Frontal cortex (tissue), 4 donors: ENCODE data around the gene TRIM10. TPM values are rescaled to one million over a fixed set of nuclear protein-coding genes. Genes with fewer than 3 reads are reported as not detected.
"Not testable (repeated sequence)": the region's sequence is repeated elsewhere in the genome, so short reads cannot be mapped to it uniquely, and the experiment has no call there.

ENCODE experiments used
- DNase-seq, 2 donors: peaks; one replicate each; pipeline ENCODE4 v3.0.0; 2012; ENCODE audit warnings: low spot score in 2 of 2
- FAIRE-seq: peaks from 2 replicates; lab custom pipeline; 2012; peaks lifted over from hg19 to GRCh38; lab: Jason Lieb, UNC
- total RNA-seq: library from RNA; depleted of rRNA; stranded (reverse); fragments of >200 nt; gene quantifications from one replicate; pipeline ENCODE4 v1.2.3, GENCODE V29; 2014
- donor health status: control.
- donor health status: control.
- donor health status: control.

Gene TRIM10
- total RNA-seq, 1 donor from 2014 or later: under 0.01 TPM

GRCh38 chr6:30155520-30156261 lies 5.3 kb downstream of the TRIM10 start:
- DNase-seq (no peak), FAIRE-seq (no peak)

GRCh38 chr6:30154709-30155519 lies 6.1 kb downstream of the TRIM10 start:
- FAIRE-seq (no peak), DNase-seq (no peak)

- DNase-seq (no peak), FAIRE-seq (no peak)
These were observed 7.0 kb downstream of the TRIM10 start for GRCh38 chr6:30154061-30154460.

GRCh38 chr6:30152910-30153610 lies 8.0 kb downstream of the TRIM10 start:
- no peak for FAIRE-seq
- no peak for DNase-seq

GRCh38 chr6:30152016-30152673 lies 8.9 kb downstream of the TRIM10 start:
- no peak for DNase-seq
- no peak for FAIRE-seq

DNA sequence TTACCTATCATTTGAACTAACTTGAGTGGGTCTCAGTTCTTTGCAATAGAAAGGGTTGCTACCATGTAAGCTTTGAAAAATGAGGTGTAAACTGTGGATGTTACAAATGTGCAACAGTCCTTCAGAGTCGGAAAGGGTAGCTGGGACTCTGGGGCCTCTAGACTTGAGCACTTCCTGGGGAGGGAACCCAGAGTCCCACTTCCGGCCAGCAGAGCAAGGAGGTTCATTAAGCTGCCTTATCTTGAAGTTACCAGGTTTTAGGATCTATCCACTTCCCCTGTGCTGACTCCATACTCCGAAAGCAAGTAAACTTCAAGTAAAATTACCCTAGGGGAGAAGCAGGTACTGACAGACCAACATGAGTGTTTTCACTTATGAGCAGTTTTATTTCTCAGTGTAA lies 9.4 kb downstream of the TRIM10 start:
- DNase-seq: no peak
- FAIRE-seq: no peak

DNA sequence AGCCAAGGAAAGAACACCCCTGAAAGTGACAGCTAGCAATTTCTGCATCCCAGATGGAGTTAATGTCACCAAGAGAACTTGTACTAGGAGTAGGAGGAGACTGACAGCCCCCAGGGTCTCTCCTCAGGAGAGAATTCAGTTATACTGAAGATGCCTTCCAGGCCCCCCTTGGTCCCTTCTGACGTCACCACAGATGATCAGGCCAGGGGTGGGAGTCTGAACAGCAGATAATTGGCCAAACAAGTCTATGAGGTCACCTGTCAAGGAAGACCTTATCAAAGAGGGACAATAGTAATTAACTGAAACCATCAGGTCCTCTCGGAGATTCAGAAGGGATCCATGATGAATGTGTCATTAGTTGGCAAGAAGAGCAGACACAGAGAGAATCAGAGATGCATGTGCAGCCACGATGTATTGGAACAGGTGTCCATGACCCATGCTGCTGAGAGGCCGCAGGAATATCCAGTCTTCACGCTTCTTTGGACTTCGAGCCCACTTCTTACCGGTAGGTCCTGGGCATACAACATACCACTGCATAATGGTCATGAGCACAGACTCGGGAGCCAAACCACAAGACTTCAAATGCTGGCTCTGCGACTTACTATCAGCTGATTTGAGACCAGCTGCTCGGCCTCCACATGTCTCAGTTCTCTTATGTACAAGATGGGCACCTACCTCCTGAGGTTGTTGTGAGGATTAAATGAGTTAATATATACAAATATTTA lies 10.2 kb downstream of the TRIM10 start:
- FAIRE-seq: no peak

GRCh38 chr6:30149858-30150550 lies 11.0 kb downstream of the TRIM10 start:
- no peak for FAIRE-seq
- DNase-seq: no peak

More for the DNA sequence above, 10.2 kb downstream of the TRIM10 start:
- no peak for DNase-seq

GRCh38 chr6:30149234-30149633 lies 11.8 kb downstream of the TRIM10 start:
- no peak for FAIRE-seq
- DNase-seq: no peak

DNA sequence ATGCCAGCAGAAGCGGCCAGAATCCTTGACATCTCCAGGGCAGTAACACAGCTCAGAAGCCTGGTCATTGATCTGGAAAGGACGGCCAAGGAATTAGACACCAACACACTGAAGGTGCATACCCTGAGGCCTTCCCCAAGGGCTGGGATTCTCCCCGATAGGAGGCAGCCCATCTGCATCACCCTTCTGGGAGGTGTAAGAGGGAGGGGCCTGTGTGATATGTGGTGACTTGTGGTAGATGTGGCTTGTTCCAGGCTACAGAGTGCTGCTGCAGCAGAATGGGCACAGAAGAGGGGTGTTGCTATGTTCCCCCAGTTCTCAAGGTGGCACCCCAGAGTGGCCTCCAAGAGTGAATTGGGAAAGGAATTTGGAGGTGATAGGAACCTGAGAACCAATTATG lies 13.9 kb downstream of the TRIM10 start:
- no peak for FAIRE-seq

DNA sequence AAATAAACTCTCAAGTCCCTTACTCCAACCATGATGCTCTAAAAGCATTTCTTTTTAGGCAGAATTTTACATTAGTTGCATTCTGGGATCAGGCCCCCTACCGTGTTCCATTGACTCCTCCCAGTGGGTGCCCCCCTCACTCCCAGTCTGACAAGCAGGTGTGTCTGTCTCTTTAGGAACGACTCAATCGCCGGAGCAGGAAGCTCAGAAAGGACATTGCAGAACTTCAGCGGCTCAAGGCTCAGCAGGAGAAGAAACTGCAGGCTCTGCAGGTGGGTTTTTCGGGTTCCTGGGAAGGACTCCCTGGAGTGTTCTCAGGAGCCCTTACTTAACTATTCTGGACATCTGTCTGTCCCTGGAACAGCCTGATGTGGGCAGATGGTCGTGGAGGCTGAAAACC lies 15.2 kb downstream of the TRIM10 start:
- no peak for DNase-seq
- no peak for FAIRE-seq

More for the DNA sequence above, 13.9 kb downstream of the TRIM10 start:
- DNase-seq: no peak

DNA sequence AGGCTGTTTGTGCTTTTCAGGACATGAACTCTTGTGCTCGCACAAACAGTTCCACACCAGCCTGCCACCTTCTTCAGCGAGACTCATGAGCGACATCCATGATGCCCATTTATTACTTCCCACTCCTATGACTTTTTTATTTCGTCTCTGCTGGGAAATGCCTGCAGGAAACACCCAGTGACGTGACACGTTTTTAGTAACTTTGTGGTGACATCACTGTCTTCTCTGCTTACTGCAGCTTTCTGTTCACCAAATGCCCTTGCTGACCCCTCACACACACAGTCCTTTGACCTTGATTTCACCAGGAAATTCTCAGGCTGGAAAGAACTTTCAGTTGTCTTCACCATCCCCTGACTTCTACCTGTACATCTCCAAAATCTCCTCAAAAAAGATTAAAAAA lies 16.2 kb downstream of the TRIM10 start:
- FAIRE-seq (no peak), DNase-seq (no peak)

DNA sequence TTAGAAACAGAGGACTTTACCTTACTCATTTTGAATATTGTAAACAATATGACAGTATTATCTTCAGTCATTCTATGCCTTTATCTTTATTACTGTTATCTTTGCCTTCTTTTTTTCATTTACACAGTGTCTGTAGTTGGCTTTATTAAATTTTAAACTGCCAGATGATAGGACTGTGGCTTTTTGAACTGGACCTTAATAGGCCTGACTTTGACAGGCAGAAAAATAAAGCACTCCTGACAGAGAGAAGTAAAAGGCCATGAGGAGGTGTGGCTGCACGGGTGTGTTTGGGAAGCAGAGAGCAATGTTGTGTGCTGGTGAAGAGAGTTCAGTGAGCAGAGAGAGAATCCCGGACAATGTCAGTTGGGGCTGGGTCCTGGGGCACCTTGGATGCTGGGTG lies 17.2 kb downstream of the TRIM10 start:
- FAIRE-seq (no peak), DNase-seq (no peak)

- DNase-seq: no peak
These were observed 18.3 kb downstream of the TRIM10 start for GRCh38 chr6:30142665-30143064.

DNA sequence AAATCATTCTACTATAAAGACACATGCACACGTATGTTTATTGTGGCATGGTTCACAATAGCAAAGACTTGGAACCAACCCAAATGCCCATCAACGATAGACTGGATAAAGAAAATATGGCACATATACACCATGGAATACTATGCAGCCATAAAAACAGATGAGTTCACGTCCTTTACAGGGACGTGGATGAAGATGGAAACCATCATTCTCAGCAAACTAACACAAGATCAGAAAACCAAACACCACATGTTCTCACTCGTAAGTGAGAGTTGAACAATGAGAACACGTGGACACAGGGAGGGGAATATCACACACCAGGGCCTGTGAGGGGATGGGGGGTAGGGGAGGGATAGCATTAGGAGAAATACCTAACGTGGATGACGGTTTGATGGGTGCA lies 20.8 kb downstream of the TRIM10 start:
- not testable (repeated sequence) for FAIRE-seq, DNase-seq

More at GRCh38 chr6:30142665-30143064, 18.3 kb downstream of the TRIM10 start:
- FAIRE-seq: no peak

DNA sequence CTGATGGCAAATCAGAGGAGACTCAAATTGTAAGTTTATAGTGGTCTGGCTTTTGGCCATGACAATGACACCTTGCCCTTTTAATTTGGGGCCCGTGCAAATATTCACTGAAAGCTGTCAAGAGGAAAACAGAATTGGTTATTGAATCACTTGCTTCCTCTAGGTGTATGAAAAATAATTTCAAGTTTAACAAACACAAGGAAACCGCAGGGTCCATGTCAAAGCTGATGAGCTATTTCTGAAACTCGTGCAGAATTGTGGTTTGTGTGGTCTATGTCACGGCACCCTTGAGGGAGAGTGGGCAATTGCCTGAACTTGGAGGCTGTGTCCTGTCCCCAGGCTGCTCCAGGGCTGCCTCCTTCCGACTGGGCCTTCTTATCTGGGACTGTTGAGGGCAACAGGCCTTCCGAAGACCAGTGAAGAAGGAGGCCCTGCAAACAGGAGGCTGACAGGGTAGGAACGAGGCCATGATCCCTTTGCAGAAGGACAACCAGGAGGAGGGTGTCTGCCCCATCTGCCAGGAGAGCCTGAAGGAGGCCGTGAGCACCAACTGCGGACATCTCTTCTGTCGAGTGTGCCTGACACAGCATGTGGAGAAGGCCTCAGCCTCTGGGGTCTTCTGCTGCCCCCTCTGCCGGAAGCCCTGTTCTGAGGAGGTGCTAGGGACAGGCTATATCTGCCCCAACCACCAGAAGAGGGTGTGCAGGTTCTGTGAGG lies 24.3 kb downstream of the TRIM10 start:
- FAIRE-seq (no peak), DNase-seq (no peak)

DNA sequence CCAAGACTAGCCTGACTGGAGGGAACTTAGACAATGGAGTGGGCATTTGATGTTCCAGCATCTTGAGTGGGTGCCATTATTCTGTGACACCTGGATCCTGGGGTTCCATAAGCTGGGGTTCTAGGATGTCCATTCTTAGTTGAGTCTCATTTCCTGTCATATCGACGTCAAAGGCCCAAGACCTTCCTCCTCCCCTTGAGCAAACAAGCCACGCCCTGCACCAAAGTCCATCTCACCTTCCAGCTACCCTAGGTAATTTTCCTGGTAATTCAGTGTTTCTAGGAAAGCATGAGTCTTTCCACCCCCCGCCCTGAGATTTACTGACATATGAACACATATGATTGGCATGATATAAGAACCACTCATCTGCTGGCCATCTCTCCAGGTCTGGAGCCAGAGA lies 25.3 kb downstream of the TRIM10 start, which contains the start of gene TRIM40:
TRIM40 (plus strand) TSS at position 384 of the 400 bp plus-strand sequence. CDS start 897 bp downstream, outside the sequence.
- DNase-seq (no peak), FAIRE-seq (no peak)

DNA sequence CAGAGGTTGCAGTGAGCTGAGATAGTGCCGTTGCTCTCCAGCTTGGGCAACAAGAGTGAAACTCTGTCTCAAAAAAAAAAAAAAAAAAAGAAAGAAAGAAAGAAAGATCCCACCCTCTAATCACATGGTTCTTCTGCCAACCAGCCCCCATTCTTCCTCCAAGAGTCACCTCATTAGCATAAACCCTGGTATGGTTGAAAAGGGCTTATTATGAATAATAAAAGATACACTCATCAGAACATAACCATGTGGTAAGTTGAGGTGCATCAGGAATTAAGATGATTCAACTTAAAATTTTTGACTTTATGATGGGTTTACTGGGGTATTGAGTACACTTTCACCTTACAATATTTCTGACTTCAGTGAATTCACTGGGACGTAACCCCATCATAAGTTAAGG lies 25.9 kb downstream of the TRIM10 start:
- FAIRE-seq: no peak

More for the DNA sequence above, 25.9 kb downstream of the TRIM10 start:
- DNase-seq: no peak
